C4-2B (cell line): Measurements from ENCODE around the gene KCP.

Source experiments
- H3K27ac ChIP-seq: fragments of 450-650 bp; 2 replicates; pipeline ENCODE4 v1.5.1; 2017
- CTCF ChIP-seq: fragments of 450-650 bp; conservative IDR thresholded peaks from 2 replicates; pipeline ENCODE4 v1.5.1; 2017; ENCODE audit warnings: mild to moderate bottlenecking
- ZFX ChIP-seq: fragments of 450-650 bp; IDR thresholded peaks from 2 replicates; pipeline ENCODE4 v1.6.1; 2017

Gene KCP

GRCh38 chr7:128833148-128833945 lies 77.2 kb downstream of the KCP start:
- H3K27ac ChIP-seq = no peak overlapping the region
- TF ChIP-seq ZFX = no peak
- no peak for TF ChIP-seq CTCF

GRCh38 chr7:128832880-128833147 lies 77.7 kb downstream of the KCP start:
- H3K27ac ChIP-seq = no peak overlapping the region
- no peak for TF ChIP-seq CTCF
- no peak for TF ChIP-seq ZFX

GRCh38 chr7:128831994-128832879 lies 78.3 kb downstream of the KCP start:
- H3K27ac ChIP-seq = no peak overlapping the region
- no peak for TF ChIP-seq CTCF
- no peak for TF ChIP-seq ZFX

GRCh38 chr7:128831178-128831993 lies 79.1 kb downstream of the KCP start:
- no peak overlapping the region for H3K27ac ChIP-seq
- TF ChIP-seq ZFX = no peak
- no peak for TF ChIP-seq CTCF

GRCh38 chr7:128830231-128831177 lies 80.0 kb downstream of the KCP start, which contains the start of gene FLNC:
Gene FLNC (plus strand): TSS chr7:128830406. CDS start chr7:128830638, 232 bp downstream.
- no peak for TF ChIP-seq CTCF
- no peak for TF ChIP-seq ZFX
- no peak within 1 kb of the TSS for H3K27ac ChIP-seq

GRCh38 chr7:128829391-128830166 lies 80.9 kb downstream of the KCP start:
- TF ChIP-seq CTCF (no peak), ZFX (no peak)
- H3K27ac ChIP-seq = no peak overlapping the region
